Inflammatory macrophage treated with lipopolysaccharide for 4 hours (primary cell): ENCODE measurements around the gene SPON1.

Experiments used
- DNase-seq: peaks from one replicate; pipeline ENCODE4 v3.0.0-alpha.2; 2020

Gene SPON1

GRCh38 chr11:14202251-14203196 is 240.0 kb downstream of the SPON1 start:
- DNase-seq: no peak

GRCh38 chr11:14203321-14203720 is 240.8 kb downstream of the SPON1 start:
- DNase-seq: no peak

- DNase-seq: no peak
Observed at GRCh38 chr11:14212986-14213385, 250.5 kb downstream of the SPON1 start.

- no peak for DNase-seq
Observed at GRCh38 chr11:14218728-14219127, 256.2 kb downstream of the SPON1 start.

GRCh38 chr11:14223636-14224288 is 261.2 kb downstream of the SPON1 start:
- DNase-seq: no peak

GRCh38 chr11:14224395-14224794 is 261.9 kb downstream of the SPON1 start:
- DNase-seq: no peak

- no peak for DNase-seq
Observed at GRCh38 chr11:14225666-14226065, 263.1 kb downstream of the SPON1 start.

GRCh38 chr11:14228356-14228755 is 265.8 kb downstream of the SPON1 start:
- no peak for DNase-seq

- no peak for DNase-seq
Observed at GRCh38 chr11:14229472-14229871, 266.9 kb downstream of the SPON1 start.

- DNase-seq: no peak
Observed at GRCh38 chr11:14230407-14230806, 267.9 kb downstream of the SPON1 start.

GRCh38 chr11:14232652-14233051 is 270.1 kb downstream of the SPON1 start:
- DNase-seq: no peak

- DNase-seq: no peak
Observed at GRCh38 chr11:14234446-14234845, 271.9 kb downstream of the SPON1 start.

GRCh38 chr11:14235701-14236100 is 273.2 kb downstream of the SPON1 start:
- no peak for DNase-seq

GRCh38 chr11:14237444-14237961 is 275.0 kb downstream of the SPON1 start:
- peak; percentile 82 for DNase-seq

GRCh38 chr11:14240221-14240620 is 277.7 kb downstream of the SPON1 start:
- DNase-seq: peak; percentile 34

- DNase-seq: no peak
Observed at GRCh38 chr11:14240951-14241350, 278.4 kb downstream of the SPON1 start.

- DNase-seq: no peak
Observed at GRCh38 chr11:14242187-14242586, 279.7 kb downstream of the SPON1 start.

- no peak for DNase-seq
Observed at GRCh38 chr11:14242733-14243132, 280.2 kb downstream of the SPON1 start.

- no peak for DNase-seq
Observed at GRCh38 chr11:14244926-14245325, 282.4 kb downstream of the SPON1 start.

- no peak for DNase-seq
Observed at GRCh38 chr11:14245444-14245843, 282.9 kb downstream of the SPON1 start.

- DNase-seq: no peak
Observed at GRCh38 chr11:14248580-14248981, 286.1 kb downstream of the SPON1 start.

GRCh38 chr11:14249121-14249963 is 286.8 kb downstream of the SPON1 start:
- peak; percentile 41 for DNase-seq

- no peak for DNase-seq
Observed at GRCh38 chr11:14251754-14252153, 289.2 kb downstream of the SPON1 start.
